Right atrium auricular region (tissue), 2 donors: ENCODE data around the gene TUBA1B. TPM values are rescaled to one million over a fixed set of nuclear protein-coding genes. Genes with fewer than 3 reads are reported as not detected.

Experiments
- DNase-seq: peaks from one replicate; pipeline ENCODE4 v3.0.0-alpha.2; 2019; ENCODE audit warnings: low spot score
- H3K27ac ChIP-seq, 2 donors: fragments of 200-600 bp; sonication (generic); 1 replicate in 1 of 2; 2 replicates in 1 of 2; pipeline ENCODE4 v1.5.1; 2016 to 2019
- H3K27me3 ChIP-seq, 2 donors: fragments of 200-600 bp; sonication (generic); one replicate each; pipeline versions ENCODE4 v1.5.1 to v1.6.0; 2017 to 2019
- H3K36me3 ChIP-seq: fragments of 200-600 bp; sonication (generic); one replicate; pipeline ENCODE4 v1.5.1; 2016
- H3K4me1 ChIP-seq, 2 donors: fragments of 200-600 bp; sonication (generic); one replicate each; pipeline versions ENCODE4 v1.5.1 to v1.6.0; 2017 to 2019
- H3K4me3 ChIP-seq, 2 donors: fragments of 200-600 bp; sonication (generic); 1 replicate in 1 of 2; 2 replicates in 1 of 2; pipeline ENCODE4 v1.5.1; 2017 to 2019; ENCODE audit warnings: mild to moderate bottlenecking in 1 of 2, moderate library complexity in 1 of 2
- H3K9me3 ChIP-seq, 2 donors: fragments of 200-600 bp; sonication (generic); one replicate each; pipeline ENCODE4 v1.5.1; 2019
- total RNA-seq, 2 donors: library from RNA; depleted of rRNA; stranded (reverse); fragments of >200 nt; gene quantifications; one replicate each; pipeline ENCODE4 v1.1.0, GENCODE V29; 2016
- TF ChIP-seq, protein P1 (sequence below), 2 donors: fragments of 200-600 bp; sonication (generic); IDR thresholded peaks; one replicate each; pipeline ENCODE4 v1.5.1; 2019; ENCODE audit warnings: antibody characterized with exemption in 2 of 2

The TUBA1B gene
- total RNA-seq, 2 donors from 2014 or later, result 348 to 654 TPM

DNA sequence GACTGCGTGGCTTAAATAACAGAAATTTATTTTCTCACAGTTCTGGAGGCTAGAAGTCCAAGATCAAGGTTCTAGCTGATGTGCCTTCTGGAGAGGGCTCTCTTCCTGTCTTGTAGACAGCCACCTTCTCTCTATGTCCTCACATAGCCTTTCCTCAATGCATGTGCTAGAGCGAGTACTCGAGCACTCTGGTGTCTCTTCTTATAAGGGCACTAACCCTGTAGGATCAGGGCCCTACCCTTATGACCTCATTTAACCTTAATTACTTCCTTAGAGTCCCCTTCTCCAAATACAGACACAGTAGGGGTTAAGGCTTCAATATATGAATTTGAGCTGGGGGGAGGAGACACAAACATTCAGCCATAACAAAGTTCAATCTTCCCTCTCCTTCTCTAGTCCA is 46.8 kb downstream of the TUBA1B start:
- TF ChIP-seq, protein P1, sequence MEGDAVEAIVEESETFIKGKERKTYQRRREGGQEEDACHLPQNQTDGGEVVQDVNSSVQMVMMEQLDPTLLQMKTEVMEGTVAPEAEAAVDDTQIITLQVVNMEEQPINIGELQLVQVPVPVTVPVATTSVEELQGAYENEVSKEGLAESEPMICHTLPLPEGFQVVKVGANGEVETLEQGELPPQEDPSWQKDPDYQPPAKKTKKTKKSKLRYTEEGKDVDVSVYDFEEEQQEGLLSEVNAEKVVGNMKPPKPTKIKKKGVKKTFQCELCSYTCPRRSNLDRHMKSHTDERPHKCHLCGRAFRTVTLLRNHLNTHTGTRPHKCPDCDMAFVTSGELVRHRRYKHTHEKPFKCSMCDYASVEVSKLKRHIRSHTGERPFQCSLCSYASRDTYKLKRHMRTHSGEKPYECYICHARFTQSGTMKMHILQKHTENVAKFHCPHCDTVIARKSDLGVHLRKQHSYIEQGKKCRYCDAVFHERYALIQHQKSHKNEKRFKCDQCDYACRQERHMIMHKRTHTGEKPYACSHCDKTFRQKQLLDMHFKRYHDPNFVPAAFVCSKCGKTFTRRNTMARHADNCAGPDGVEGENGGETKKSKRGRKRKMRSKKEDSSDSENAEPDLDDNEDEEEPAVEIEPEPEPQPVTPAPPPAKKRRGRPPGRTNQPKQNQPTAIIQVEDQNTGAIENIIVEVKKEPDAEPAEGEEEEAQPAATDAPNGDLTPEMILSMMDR (IDR thresholded peaks at IDR 0.05), result no peak
- no peaks in the 10 kb centered on the region for H3K9me3 ChIP-seq

DNA sequence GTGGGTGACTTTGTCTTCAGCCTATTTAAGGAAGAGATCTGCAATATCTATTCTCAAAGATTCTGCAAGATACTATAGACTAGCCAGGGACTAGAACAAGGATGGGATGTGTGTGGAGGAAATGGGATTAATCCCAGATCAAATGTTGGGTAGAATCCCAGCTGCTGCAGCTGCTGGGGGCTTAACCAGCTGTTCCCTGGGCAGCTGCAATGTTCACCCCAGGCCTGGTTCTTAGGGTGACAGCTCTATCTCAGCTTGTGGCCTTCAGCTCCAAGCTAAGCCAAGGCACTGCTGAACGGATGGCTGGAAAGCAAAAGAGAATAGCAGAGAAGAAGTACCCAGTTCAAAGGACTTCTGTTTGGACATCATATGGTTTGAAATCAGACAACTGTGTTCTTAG is 51.4 kb downstream of the TUBA1B start:
- TF ChIP-seq, protein P1 (IDR thresholded peaks at IDR 0.05), result no peak
- Histone ChIP-seq H3K4me1 (no peaks in the 10 kb centered on the region), H3K27me3 (no peaks in the 10 kb centered on the region), H3K36me3 (no peaks in the 10 kb centered on the region), H3K27ac (no peak overlapping the region), H3K4me3 (no peak overlapping the region), H3K9me3 (no peaks in the 10 kb centered on the region)
- DNase-seq, result no peak

More for the DNA sequence above, 46.8 kb downstream of the TUBA1B start:
- H3K27ac ChIP-seq, result no peak overlapping the region
- no peak overlapping the region for H3K4me3 ChIP-seq
- peaks cover 0 to 9% of the 10 kb centered on the region in 2 donors for H3K4me1 ChIP-seq
- no peak for DNase-seq
- no peaks in the 10 kb centered on the region for H3K36me3 ChIP-seq
- H3K27me3 ChIP-seq, result no peaks in the 10 kb centered on the region

Other genes with a start within 250 kb of the TUBA1B start
- gene FKBP11, start 205.9 kb downstream of the TUBA1B start, total RNA-seq, result 10 to 100 TPM in 1 of 2 donors, 1 to 10 TPM in 1; 9.1 to 10.2 TPM
- 10 to 100 TPM; 35.5 to 48.8 TPM for gene ARF3, start 173.9 kb downstream of the TUBA1B start, total RNA-seq
- under 1 TPM in 1 of 2 donors, not detected in 1; 0.74 TPM for gene WNT10B, start 159.7 kb downstream of the TUBA1B start, total RNA-seq
- gene WNT1, start 153.1 kb downstream of the TUBA1B start, total RNA-seq, result not detected
- gene DDN, start 132.0 kb downstream of the TUBA1B start, total RNA-seq, result under 1 TPM; 0.44 to 0.67 TPM
- gene PRKAG1, start 112.6 kb downstream of the TUBA1B start, total RNA-seq, result 10 to 100 TPM; 68.5 to 74.8 TPM
- 10 to 100 TPM; 39.9 to 49.1 TPM for gene KMT2D, start 70.6 kb downstream of the TUBA1B start, total RNA-seq
- gene RHEBL1, start 61.4 kb downstream of the TUBA1B start, total RNA-seq, result under 1 TPM in 1 of 2 donors, not detected in 1; 0.35 TPM
- gene DHH, start 36.6 kb downstream of the TUBA1B start, total RNA-seq, result under 1 TPM; 0.35 to 0.56 TPM
- gene LMBR1L, start 20.5 kb downstream of the TUBA1B start, total RNA-seq, result 10 to 100 TPM; 14.6 to 19.2 TPM
- gene TUBA1A, start 57.7 kb upstream of the TUBA1B start, total RNA-seq, result 100 to 1,000 TPM; 131 to 241 TPM
- gene TUBA1C, start 133.7 kb upstream of the TUBA1B start, total RNA-seq, result 100 to 1,000 TPM in 1 of 2 donors, 10 to 100 TPM in 1; 64.4 to 145 TPM
- gene PRPH, start 163.8 kb upstream of the TUBA1B start, total RNA-seq, result under 1 TPM in 1 of 2 donors, not detected in 1; 0.75 TPM
- under 1 TPM in 1 of 2 donors, not detected in 1; 0.48 TPM for gene TROAP, start 191.9 kb upstream of the TUBA1B start, total RNA-seq
- gene C1QL4, start 205.8 kb upstream of the TUBA1B start, total RNA-seq, result not detected
- 1 to 10 TPM in 1 of 2 donors, under 1 TPM in 1; 0.93 to 1.2 TPM for gene DNAJC22, start 215.5 kb upstream of the TUBA1B start, total RNA-seq
- gene SPATS2, start 236.1 kb upstream of the TUBA1B start, total RNA-seq, result 1 to 10 TPM; 4.6 to 7.6 TPM